Measurements from ENCODE around the gene MLLT1. TPM values are rescaled to one million over a fixed set of nuclear protein-coding genes. Genes with fewer than 3 reads are reported as not detected.

MLLT1 gene
- total RNA-seq, 5 donors from 2014 or later (not counting 1 experiment from before 2014, with no cell fraction given), result 31.4 to 59.8 (median 57.2) TPM

- WGBS (ENCODE audit: insufficient coverage), result 68% methylated on average over 2 of the region's 8 CpGs
- Histone ChIP-seq H3K36me3 (ENCODE audit: control insufficient read depth in 2 of 2, extremely low read depth in 1 of 2, insufficient read depth in 1 of 2, low read length in 1 of 2) (peaks cover 18 to 33% of the 10 kb centered on the region in 2 donors), H3K27me3 (replicated peaks in 1 of 2; ENCODE audit: control insufficient read depth in 2 of 2, extremely low read depth in 1 of 2, insufficient read depth in 2 of 2, low read length in 1 of 2) (no peaks in the 10 kb centered on the region), H3K4me3 (ENCODE audit: control insufficient read depth in 1 of 2, extremely low read depth in 1 of 2, low read length in 1 of 2) (no peak overlapping the region), H3K27ac (ENCODE audit: low read length) (no peak overlapping the region), H3K9me3 (no peaks in the 10 kb centered on the region), H3K4me1 (ENCODE audit: control insufficient read depth in 1 of 2, extremely low read depth in 1 of 2, insufficient read depth in 2 of 2, low read length in 2 of 2) (peaks cover 0 to 7% of the 10 kb centered on the region in 2 experiments)
- DNase-seq (no peak), ATAC-seq (replicated peaks in 1 of 4) (no peak)
- H3K27me3 Mint-ChIP-seq, result no peaks in the 10 kb centered on the region
- H3K9me3 Mint-ChIP-seq, result no peaks in the 10 kb centered on the region
- H3K4me1 Mint-ChIP-seq, result peaks cover 0 to 2% (median 0%) of the 10 kb centered on the region in 3 donors
- CTCF ChIA-PET, result interaction anchor here (0.6 to 1.2 kb wide), 2 partner anchors 79 to 94 kb away, joined by 3 to 9 read pairs; no protein-coding TSS in a partner anchor
- H3K27ac Mint-ChIP-seq, result no peak overlapping the region
- no peak overlapping the region for H3K4me3 Mint-ChIP-seq
- H3K36me3 Mint-ChIP-seq, result peaks cover 6% of the 10 kb centered on the region
- POLR2A ChIA-PET, result no interaction called here
Measured at GRCh38 chr19:6219147-6219525, 60.6 kb downstream of the MLLT1 start.

GRCh38 chr19:6218491-6219146 lies 61.2 kb downstream of the MLLT1 start:
- 56% methylated on average over 8 of the region's 18 CpGs for WGBS (ENCODE audit: insufficient coverage)
- Mint-ChIP-seq H3K9me3 (no peaks in the 10 kb centered on the region), H3K27ac (peak overlapping the region in 1 of 2 donors; percentile 48), H3K4me3 (no peak overlapping the region), H3K36me3 (peaks cover 6% of the 10 kb centered on the region), H3K27me3 (no peaks in the 10 kb centered on the region), H3K4me1 (peaks cover 0 to 2% (median 0%) of the 10 kb centered on the region in 3 donors)
- Histone ChIP-seq H3K27me3 (replicated peaks in 1 of 2; ENCODE audit: control insufficient read depth in 2 of 2, extremely low read depth in 1 of 2, insufficient read depth in 2 of 2, low read length in 1 of 2) (no peaks in the 10 kb centered on the region), H3K4me3 (ENCODE audit: control insufficient read depth in 1 of 2, extremely low read depth in 1 of 2, low read length in 1 of 2) (no peak overlapping the region), H3K9me3 (no peaks in the 10 kb centered on the region), H3K27ac (ENCODE audit: low read length) (no peak overlapping the region), H3K36me3 (ENCODE audit: control insufficient read depth in 2 of 2, extremely low read depth in 1 of 2, insufficient read depth in 1 of 2, low read length in 1 of 2) (peaks cover 16 to 33% of the 10 kb centered on the region in 2 donors), H3K4me1 (ENCODE audit: control insufficient read depth in 1 of 2, extremely low read depth in 1 of 2, insufficient read depth in 2 of 2, low read length in 2 of 2) (peaks cover 0 to 7% of the 10 kb centered on the region in 2 experiments)
- ATAC-seq (replicated peaks in 1 of 4) (peak; percentile 66 to 83 (median 73)), DNase-seq (peak; percentile 55 to 86 (median 75))
- POLR2A ChIA-PET, result no interaction called here
- CTCF ChIA-PET, result interaction anchor here (0.6 to 1.2 kb wide), 3 partner anchors 79 to 128 kb away, joined by 3 to 9 read pairs (median 3); no protein-coding TSS in a partner anchor

- peaks cover 0 to 2% (median 0%) of the 10 kb centered on the region in 3 donors for H3K4me1 Mint-ChIP-seq
- DNase-seq, result no peak
- CTCF ChIA-PET, result interaction anchor here in 1 of 2 donors (1.2 kb wide), 1 partner anchor 80 kb away, joined by 9 read pairs; no protein-coding TSS in a partner anchor
- Histone ChIP-seq H3K4me3 (ENCODE audit: control insufficient read depth in 1 of 2, extremely low read depth in 1 of 2, low read length in 1 of 2) (no peak overlapping the region), H3K27ac (ENCODE audit: low read length) (no peak overlapping the region), H3K4me1 (ENCODE audit: control insufficient read depth in 1 of 2, extremely low read depth in 1 of 2, insufficient read depth in 2 of 2, low read length in 2 of 2) (peaks cover 0 to 7% of the 10 kb centered on the region in 2 experiments), H3K36me3 (ENCODE audit: control insufficient read depth in 2 of 2, extremely low read depth in 1 of 2, insufficient read depth in 1 of 2, low read length in 1 of 2) (peaks cover 22 to 33% of the 10 kb centered on the region in 2 donors), H3K9me3 (no peaks in the 10 kb centered on the region), H3K27me3 (replicated peaks in 1 of 2; ENCODE audit: control insufficient read depth in 2 of 2, extremely low read depth in 1 of 2, insufficient read depth in 2 of 2, low read length in 1 of 2) (no peaks in the 10 kb centered on the region)
- no peak for ATAC-seq (replicated peaks in 1 of 4)
- H3K9me3 Mint-ChIP-seq, result no peaks in the 10 kb centered on the region
- POLR2A ChIA-PET, result no interaction called here
- WGBS (ENCODE audit: insufficient coverage), result 93% methylated on average over 12 of the region's 17 CpGs
- no peak overlapping the region for H3K4me3 Mint-ChIP-seq
- peaks cover 6% of the 10 kb centered on the region for H3K36me3 Mint-ChIP-seq
- no peak overlapping the region for H3K27ac Mint-ChIP-seq
- H3K27me3 Mint-ChIP-seq, result no peaks in the 10 kb centered on the region
Measured at GRCh38 chr19:6217752-6218334, 61.9 kb downstream of the MLLT1 start.

GRCh38 chr19:6216996-6217751 lies 62.6 kb downstream of the MLLT1 start:
- peaks cover 0 to 7% of the 10 kb centered on the region in 2 experiments for H3K4me1 ChIP-seq (ENCODE audit: control insufficient read depth in 1 of 2, extremely low read depth in 1 of 2, insufficient read depth in 2 of 2, low read length in 2 of 2)
- H3K4me3 ChIP-seq (ENCODE audit: control insufficient read depth in 1 of 2, extremely low read depth in 1 of 2, low read length in 1 of 2), result no peak overlapping the region
- peaks cover 18 to 30% of the 10 kb centered on the region in 2 donors for H3K36me3 ChIP-seq (ENCODE audit: control insufficient read depth in 2 of 2, extremely low read depth in 1 of 2, insufficient read depth in 1 of 2, low read length in 1 of 2)
- no peaks in the 10 kb centered on the region for H3K27me3 ChIP-seq (replicated peaks in 1 of 2; ENCODE audit: control insufficient read depth in 2 of 2, extremely low read depth in 1 of 2, insufficient read depth in 2 of 2, low read length in 1 of 2)
- Mint-ChIP-seq H3K4me3 (no peak overlapping the region), H3K9me3 (no peaks in the 10 kb centered on the region), H3K27me3 (no peaks in the 10 kb centered on the region), H3K4me1 (peaks cover 0 to 2% (median 0%) of the 10 kb centered on the region in 3 donors), H3K36me3 (peaks cover 9% of the 10 kb centered on the region), H3K27ac (no peak overlapping the region)
- no peaks in the 10 kb centered on the region for H3K9me3 ChIP-seq
- ATAC-seq (replicated peaks in 1 of 4), result no peak
- DNase-seq, result no peak
- ChIA-PET CTCF (no interaction called here), POLR2A (no interaction called here)
- 92% methylated on average over 15 of the region's 21 CpGs for WGBS (ENCODE audit: insufficient coverage)
- no peak overlapping the region for H3K27ac ChIP-seq (ENCODE audit: low read length)

GRCh38 chr19:6216236-6216995 lies 63.4 kb downstream of the MLLT1 start:
- DNase-seq (no peak), ATAC-seq (replicated peaks in 1 of 4) (no peak)
- ChIA-PET POLR2A (no interaction called here), CTCF (no interaction called here)
- Histone ChIP-seq H3K4me1 (ENCODE audit: control insufficient read depth in 1 of 2, extremely low read depth in 1 of 2, insufficient read depth in 2 of 2, low read length in 2 of 2) (peaks cover 0 to 7% of the 10 kb centered on the region in 2 experiments), H3K27ac (ENCODE audit: low read length) (no peak overlapping the region), H3K27me3 (replicated peaks in 1 of 2; ENCODE audit: control insufficient read depth in 2 of 2, extremely low read depth in 1 of 2, insufficient read depth in 2 of 2, low read length in 1 of 2) (no peaks in the 10 kb centered on the region), H3K36me3 (ENCODE audit: control insufficient read depth in 2 of 2, extremely low read depth in 1 of 2, insufficient read depth in 1 of 2, low read length in 1 of 2) (peaks cover 11 to 27% of the 10 kb centered on the region in 2 donors), H3K9me3 (no peaks in the 10 kb centered on the region), H3K4me3 (ENCODE audit: control insufficient read depth in 1 of 2, extremely low read depth in 1 of 2, low read length in 1 of 2) (no peak overlapping the region)
- H3K27me3 Mint-ChIP-seq, result no peaks in the 10 kb centered on the region
- H3K36me3 Mint-ChIP-seq, result peaks cover 8% of the 10 kb centered on the region
- H3K9me3 Mint-ChIP-seq, result no peaks in the 10 kb centered on the region
- H3K4me1 Mint-ChIP-seq, result peaks cover 0 to 2% (median 0%) of the 10 kb centered on the region in 3 donors
- no peak overlapping the region for H3K4me3 Mint-ChIP-seq
- WGBS (ENCODE audit: insufficient coverage), result 95% methylated on average over 33 of the region's 36 CpGs
- no peak overlapping the region for H3K27ac Mint-ChIP-seq

GRCh38 chr19:6215701-6216235 lies 64.0 kb downstream of the MLLT1 start:
- CTCF ChIA-PET, result no interaction called here
- H3K9me3 Mint-ChIP-seq, result no peaks in the 10 kb centered on the region
- POLR2A ChIA-PET, result no interaction called here

More at GRCh38 chr19:6215701-6216235, 64.0 kb downstream of the MLLT1 start:
- Histone ChIP-seq H3K4me3 (ENCODE audit: control insufficient read depth in 1 of 2, extremely low read depth in 1 of 2, low read length in 1 of 2) (no peak overlapping the region), H3K27me3 (replicated peaks in 1 of 2; ENCODE audit: control insufficient read depth in 2 of 2, extremely low read depth in 1 of 2, insufficient read depth in 2 of 2, low read length in 1 of 2) (no peaks in the 10 kb centered on the region), H3K9me3 (no peaks in the 10 kb centered on the region), H3K27ac (ENCODE audit: low read length) (no peak overlapping the region), H3K36me3 (ENCODE audit: control insufficient read depth in 2 of 2, extremely low read depth in 1 of 2, insufficient read depth in 1 of 2, low read length in 1 of 2) (peaks cover 11 to 22% of the 10 kb centered on the region in 2 donors), H3K4me1 (ENCODE audit: control insufficient read depth in 1 of 2, extremely low read depth in 1 of 2, insufficient read depth in 2 of 2, low read length in 2 of 2) (peaks cover 0 to 7% of the 10 kb centered on the region in 2 experiments)
- ATAC-seq (replicated peaks in 1 of 4) (no peak), DNase-seq (no peak)
- H3K4me1 Mint-ChIP-seq, result peaks cover 0 to 2% (median 0%) of the 10 kb centered on the region in 3 donors
- no peaks in the 10 kb centered on the region for H3K27me3 Mint-ChIP-seq
- H3K4me3 Mint-ChIP-seq, result no peak overlapping the region
- no peak overlapping the region for H3K27ac Mint-ChIP-seq
- WGBS (ENCODE audit: insufficient coverage), result 96% methylated on average over 11 of the region's 15 CpGs
- H3K36me3 Mint-ChIP-seq, result peaks cover 8% of the 10 kb centered on the region
